Skeletal muscle satellite cell (primary cell): ENCODE results near the gene C4orf50.
"Not testable (repeated sequence)": the region's sequence is repeated elsewhere in the genome, so short reads cannot be mapped to it uniquely, and the experiment has no call there.

Experiments used
- H3K27me3 ChIP-seq: 2 replicates; pipeline ENCODE4 v1.7.0; 2013; ENCODE audit warnings: low read length; ENCODE audit not compliant: control insufficient read depth, insufficient read depth
- H3K36me3 ChIP-seq: 2 replicates; pipeline ENCODE4 v1.7.0; 2013; ENCODE audit warnings: mild to moderate bottlenecking, control low read depth, low read length; ENCODE audit not compliant: insufficient read depth
- H3K4me1 ChIP-seq: 2 replicates; pipeline ENCODE4 v1.7.0; 2013; ENCODE audit warnings: low read length; ENCODE audit not compliant: control insufficient read depth, insufficient read depth
- H3K4me2 ChIP-seq: 2 replicates; pipeline ENCODE4 v1.7.0; 2013; ENCODE audit warnings: mild to moderate bottlenecking, low read length
- H3K4me3 ChIP-seq: 2 replicates; pipeline ENCODE4 v1.7.0; 2013; ENCODE audit warnings: low read length
- H3K9ac ChIP-seq: 2 replicates; pipeline ENCODE4 v1.7.0; 2013; ENCODE audit warnings: mild to moderate bottlenecking, low read depth, low read length, moderate library complexity
- H3K9me3 ChIP-seq: replicated peaks from 2 replicates; pipeline ENCODE4 v1.7.0; 2013; ENCODE audit warnings: mild to moderate bottlenecking, control low read depth, low read length

The C4orf50 gene

GRCh38 chr4:6011271-6011671 is 7.0 kb downstream of the C4orf50 start:
- Histone ChIP-seq H3K4me2 (no peak overlapping the region), H3K4me1 (no peaks in the 10 kb centered on the region), H3K4me3 (no peak overlapping the region), H3K36me3 (no peaks in the 10 kb centered on the region), H3K27me3 (peaks cover 17% of the 10 kb centered on the region), H3K9ac (no peak overlapping the region), H3K9me3 (no peaks in the 10 kb centered on the region)

GRCh38 chr4:6010789-6011188 is 7.4 kb downstream of the C4orf50 start:
- Histone ChIP-seq H3K4me2 (no peak overlapping the region), H3K9me3 (no peaks in the 10 kb centered on the region), H3K9ac (no peak overlapping the region), H3K36me3 (no peaks in the 10 kb centered on the region), H3K4me1 (no peaks in the 10 kb centered on the region), H3K4me3 (no peak overlapping the region), H3K27me3 (peaks cover 17% of the 10 kb centered on the region)

- no peak overlapping the region for H3K4me3 ChIP-seq
- H3K27me3 ChIP-seq, result peaks cover 17% of the 10 kb centered on the region
- H3K4me2 ChIP-seq, result no peak overlapping the region
- H3K9ac ChIP-seq, result no peak overlapping the region
- H3K36me3 ChIP-seq, result no peaks in the 10 kb centered on the region
- H3K4me1 ChIP-seq, result no peaks in the 10 kb centered on the region
- H3K9me3 ChIP-seq, result no peaks in the 10 kb centered on the region
These were observed 8.8 kb downstream of the C4orf50 start for GRCh38 chr4:6009452-6009851.

DNA sequence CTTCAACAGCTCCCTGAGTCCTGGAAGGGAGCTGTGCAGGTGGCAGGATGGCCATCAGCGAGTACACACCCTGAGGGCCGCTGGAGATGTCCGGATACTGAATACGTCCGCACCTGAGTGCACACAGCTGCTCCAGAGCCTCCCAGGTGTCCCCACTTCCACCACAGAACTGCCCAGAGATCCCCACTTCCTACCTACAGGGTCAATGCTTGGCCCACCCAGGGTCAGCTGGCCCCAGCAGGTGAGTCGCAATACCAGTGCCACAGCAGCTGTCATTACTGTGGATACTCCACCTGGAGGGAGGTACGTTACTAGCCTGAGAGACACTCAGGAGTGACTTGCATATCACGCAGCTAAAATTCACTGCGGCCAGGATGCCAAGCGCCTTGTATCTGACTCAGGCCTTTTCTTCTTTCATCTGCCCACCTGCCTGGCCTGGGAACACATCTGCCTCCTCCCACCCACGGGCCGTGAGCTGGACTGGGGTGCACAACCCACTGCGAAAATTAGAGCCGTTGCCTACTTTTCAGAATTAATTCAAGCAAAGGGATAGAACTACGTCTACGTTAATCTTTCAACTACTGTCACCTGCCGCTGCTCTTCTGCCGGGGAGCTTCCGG is 9.4 kb downstream of the C4orf50 start:
- no peaks in the 10 kb centered on the region for H3K9me3 ChIP-seq

GRCh38 chr4:6008092-6008551 is 10.1 kb downstream of the C4orf50 start:
- Histone ChIP-seq H3K36me3 (no peaks in the 10 kb centered on the region), H3K4me2 (no peak overlapping the region), H3K4me3 (no peak overlapping the region), H3K9ac (no peak overlapping the region), H3K27me3 (peaks cover 17% of the 10 kb centered on the region), H3K4me1 (no peaks in the 10 kb centered on the region), H3K9me3 (no peaks in the 10 kb centered on the region)

More for the DNA sequence above, 9.4 kb downstream of the C4orf50 start:
- no peaks in the 10 kb centered on the region for H3K36me3 ChIP-seq
- H3K4me1 ChIP-seq, result no peaks in the 10 kb centered on the region
- peaks cover 17% of the 10 kb centered on the region for H3K27me3 ChIP-seq
- H3K4me2 ChIP-seq, result no peak overlapping the region
- H3K4me3 ChIP-seq, result no peak overlapping the region
- H3K9ac ChIP-seq, result no peak overlapping the region

DNA sequence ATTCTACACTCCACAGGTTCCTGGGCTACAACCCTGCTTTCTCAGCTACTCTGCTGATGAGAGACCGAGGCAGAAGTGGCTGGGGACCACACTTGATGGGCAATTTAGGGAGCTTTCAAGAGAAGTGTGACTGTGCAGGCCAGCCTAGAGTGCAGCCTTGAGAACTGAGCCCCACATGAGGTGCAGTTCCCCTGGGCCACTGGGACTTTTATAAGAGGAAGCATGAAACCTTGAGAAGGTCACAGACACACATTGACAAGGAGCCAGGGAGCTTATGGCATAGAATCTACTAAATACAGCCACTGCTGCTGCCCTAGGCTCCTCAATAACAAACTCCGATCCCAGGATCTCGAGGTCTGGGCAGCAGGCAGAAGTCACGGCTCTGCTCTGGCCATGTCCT is 13.1 kb downstream of the C4orf50 start:
- Histone ChIP-seq H3K4me1 (no peaks in the 10 kb centered on the region), H3K9ac (no peak overlapping the region), H3K27me3 (peaks cover 17% of the 10 kb centered on the region), H3K4me2 (no peak overlapping the region), H3K9me3 (no peaks in the 10 kb centered on the region), H3K4me3 (no peak overlapping the region), H3K36me3 (no peaks in the 10 kb centered on the region)

GRCh38 chr4:6003485-6003884 is 14.7 kb downstream of the C4orf50 start:
- not testable (repeated sequence) for H3K27me3 ChIP-seq, H3K9me3 ChIP-seq, H3K4me3 ChIP-seq, H3K4me1 ChIP-seq, H3K4me2 ChIP-seq, H3K9ac ChIP-seq, H3K36me3 ChIP-seq

DNA sequence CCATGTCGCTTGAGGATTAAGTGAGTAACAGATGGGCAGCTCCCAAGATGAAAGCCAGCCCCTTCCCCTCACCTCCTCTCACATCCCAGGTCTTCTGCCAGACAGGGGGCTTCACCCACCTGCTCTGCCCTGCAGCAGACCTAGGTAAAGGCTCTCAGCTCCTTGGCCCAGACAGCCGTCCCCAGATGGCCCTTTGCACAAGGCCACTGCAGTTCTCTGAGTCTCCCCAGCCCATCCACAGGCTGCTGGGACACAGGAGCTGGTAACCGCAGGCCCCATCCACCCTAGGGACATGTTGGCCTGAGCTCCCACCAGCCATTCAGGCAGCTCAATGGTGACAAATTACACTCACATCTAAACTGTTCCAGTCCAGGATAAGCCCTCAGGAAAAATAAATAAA is 15.3 kb downstream of the C4orf50 start:
- Histone ChIP-seq H3K9ac (no peak overlapping the region), H3K9me3 (no peaks in the 10 kb centered on the region), H3K36me3 (no peaks in the 10 kb centered on the region), H3K4me3 (no peak overlapping the region), H3K4me1 (no peaks in the 10 kb centered on the region), H3K27me3 (peaks cover 2% of the 10 kb centered on the region), H3K4me2 (no peak overlapping the region)

GRCh38 chr4:6002492-6002833 is 15.8 kb downstream of the C4orf50 start:
- Histone ChIP-seq H3K9ac (no peak overlapping the region), H3K9me3 (no peaks in the 10 kb centered on the region), H3K36me3 (no peaks in the 10 kb centered on the region), H3K27me3 (peaks cover under 1% of the 10 kb centered on the region), H3K4me1 (no peaks in the 10 kb centered on the region), H3K4me3 (no peak overlapping the region), H3K4me2 (no peak overlapping the region)

GRCh38 chr4:6001680-6002491 is 16.3 kb downstream of the C4orf50 start:
- no peak overlapping the region for H3K4me3 ChIP-seq
- H3K4me2 ChIP-seq, result no peak overlapping the region
- peaks cover 6% of the 10 kb centered on the region for H3K27me3 ChIP-seq
- no peaks in the 10 kb centered on the region for H3K36me3 ChIP-seq
- no peaks in the 10 kb centered on the region for H3K4me1 ChIP-seq
- H3K9ac ChIP-seq, result no peak overlapping the region
- H3K9me3 ChIP-seq, result no peaks in the 10 kb centered on the region

GRCh38 chr4:5999830-6000365 is 18.3 kb downstream of the C4orf50 start:
- peaks cover 10% of the 10 kb centered on the region for H3K27me3 ChIP-seq
- H3K9me3 ChIP-seq, result no peaks in the 10 kb centered on the region
- no peak overlapping the region for H3K9ac ChIP-seq
- H3K4me1 ChIP-seq, result no peaks in the 10 kb centered on the region
- H3K4me3 ChIP-seq, result no peak overlapping the region
- no peaks in the 10 kb centered on the region for H3K36me3 ChIP-seq
- no peak overlapping the region for H3K4me2 ChIP-seq

DNA sequence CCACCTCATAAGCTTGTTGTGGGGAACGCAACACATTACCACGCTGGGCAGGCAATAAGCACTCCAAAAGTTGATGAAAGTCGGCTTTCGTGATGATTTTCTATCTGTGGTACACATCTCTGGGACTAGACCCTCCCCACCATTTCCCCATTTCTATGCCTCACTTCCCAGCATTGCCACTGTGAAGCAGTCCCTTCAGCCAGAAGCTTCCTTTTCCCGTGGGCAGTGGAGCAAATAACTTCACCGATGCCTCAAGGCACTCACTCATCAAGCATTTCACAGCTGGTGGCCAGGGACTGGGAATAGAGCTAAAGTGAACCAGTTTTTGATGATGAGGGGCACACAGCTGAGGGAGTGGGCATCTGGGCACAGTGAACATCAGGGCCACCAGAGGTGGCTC is 18.9 kb downstream of the C4orf50 start:
- Histone ChIP-seq H3K9ac (no peak overlapping the region), H3K4me2 (no peak overlapping the region), H3K4me3 (no peak overlapping the region), H3K4me1 (no peaks in the 10 kb centered on the region), H3K9me3 (no peaks in the 10 kb centered on the region), H3K36me3 (no peaks in the 10 kb centered on the region), H3K27me3 (peaks cover 10% of the 10 kb centered on the region)
